Cardiac septum (tissue), 1 donor: ENCODE results near the gene JPH3. TPM values are rescaled to one million over a fixed set of nuclear protein-coding genes. Genes with fewer than 3 reads are reported as not detected.
"Not testable (repeated sequence)": the region's sequence is repeated elsewhere in the genome, so short reads cannot be mapped to it uniquely, and the experiment has no call there.

Source experiments
- DNase-seq: peaks from one replicate; pipeline ENCODE4 v3.0.0-alpha.2; 2020; ENCODE audit warnings: low spot score
- intact Hi-C: fragments of 100-400 bp; cut with DNase I; formaldehyde crosslinking; loops from one replicate; pipeline ENCODE4 v1.14.0; 2022
- total RNA-seq: library from RNA; stranded (reverse); fragmentation: NEBNext Ultra II Directional; extraction: Animal tissue kit (Norgen Biotek cat#: 25700); gene quantifications from one replicate; pipeline ENCODE4 v1.2.1, GENCODE V29; 2021
- donor health status: DM: no; HTN: no; CAD: no.

The JPH3 gene
- total RNA-seq, 1 donor from 2014 or later: 0.11 TPM

DNA sequence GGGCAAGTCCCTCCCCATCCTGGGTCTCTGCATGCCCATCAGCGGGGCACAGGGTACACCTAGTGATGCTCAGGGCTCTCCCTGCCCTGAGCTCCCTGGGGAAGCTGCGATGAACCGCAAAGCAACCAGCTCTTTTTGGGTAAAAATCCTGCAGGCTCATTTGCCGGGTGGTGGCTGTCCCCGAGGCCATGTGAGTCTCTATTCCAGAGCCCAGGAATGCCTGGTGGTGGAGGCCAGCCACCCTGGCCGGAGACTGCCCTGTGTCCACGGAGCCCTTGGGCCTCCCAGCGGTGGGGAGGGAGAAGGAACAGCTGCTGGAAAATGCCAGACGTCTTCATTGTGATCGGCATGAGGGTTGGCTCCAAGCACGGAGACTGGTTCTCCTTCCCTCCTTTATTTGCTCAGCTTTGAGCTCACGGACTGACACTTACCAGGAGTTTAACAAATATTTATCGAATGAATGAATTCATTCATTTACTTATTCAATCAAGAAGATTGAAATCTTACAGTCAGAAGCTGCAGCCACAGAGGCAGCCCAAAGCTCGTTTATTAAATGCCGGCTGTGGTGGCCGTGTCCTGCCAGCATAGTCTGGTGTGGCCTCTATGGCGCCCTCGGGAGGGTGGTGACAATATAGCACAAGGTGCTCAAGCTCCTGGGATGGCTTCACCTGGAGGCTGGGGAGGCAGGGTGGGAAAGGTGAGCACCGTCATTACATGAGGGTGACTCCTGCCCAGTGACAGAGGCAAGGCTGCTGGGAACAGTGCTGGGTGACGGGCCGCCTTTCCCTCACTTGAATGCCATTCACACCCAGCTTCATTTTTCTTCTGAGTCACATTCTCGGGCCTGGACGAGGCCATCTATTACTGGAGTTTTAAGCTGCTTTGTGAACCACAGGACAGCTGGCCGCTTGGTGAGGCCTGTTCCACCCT lies 31.1 kb upstream of the JPH3 start:
- intact Hi-C loops: loop anchor here (5.0 to 10.0 kb wide), 2 partner anchors 154 to 246 kb away; no protein-coding TSS in a partner anchor
- no peak for DNase-seq

DNA sequence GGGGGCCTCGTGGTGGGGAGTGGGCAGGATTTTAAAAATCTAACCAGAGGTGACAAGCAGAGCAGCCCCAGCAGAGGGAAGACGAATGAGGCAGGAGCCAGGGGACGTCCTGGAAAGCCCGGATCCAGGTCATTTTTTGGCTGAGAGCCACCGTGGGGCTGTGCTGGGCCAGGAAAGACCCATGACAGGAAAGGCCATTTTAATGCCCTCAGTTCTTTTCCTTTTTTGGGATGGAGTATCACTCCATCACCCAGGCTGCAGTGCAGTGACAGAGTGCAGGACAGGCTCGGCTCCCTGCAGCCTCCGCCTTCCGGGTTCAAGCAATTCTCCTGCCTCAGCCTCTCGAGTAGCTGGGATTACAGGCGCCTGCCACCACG lies 30.5 kb upstream of the JPH3 start:
- intact Hi-C loops: loop anchor here (5.0 to 10.0 kb wide), 2 partner anchors 155 to 247 kb away; no protein-coding TSS in a partner anchor

GRCh38 chr16:87572959-87573358 lies 29.3 kb upstream of the JPH3 start:
- no peak for DNase-seq
- intact Hi-C loops: loop anchor here (5.0 to 10.0 kb wide), 2 partner anchors 156 to 248 kb away; no protein-coding TSS in a partner anchor

More for the DNA sequence above, 30.5 kb upstream of the JPH3 start:
- no peak for DNase-seq

GRCh38 chr16:87575027-87575804 lies 27.1 kb upstream of the JPH3 start:
- DNase-seq: no peak
- intact Hi-C loops: loop anchor here (10.0 kb wide), 1 partner anchor 250 kb away; no protein-coding TSS in a partner anchor

DNA sequence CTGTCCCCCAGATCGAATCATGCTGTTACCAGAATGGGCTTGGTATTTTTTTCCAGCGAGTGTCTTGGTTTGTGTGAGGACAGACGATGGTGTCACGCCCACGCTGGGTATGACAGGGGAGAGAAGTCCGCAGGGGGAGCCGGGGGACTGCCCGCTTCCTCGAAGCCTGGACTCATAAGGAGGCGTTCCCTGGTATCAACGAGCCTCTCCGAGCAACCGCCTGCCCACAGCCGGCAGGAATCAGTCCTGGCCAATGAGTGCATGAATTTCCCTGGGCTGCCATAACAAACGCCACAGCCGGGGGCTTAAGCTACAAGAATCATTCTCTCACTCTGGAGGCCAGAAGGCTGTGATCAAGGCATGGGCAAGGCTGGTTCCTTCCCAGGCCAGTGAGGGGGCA lies 26.1 kb upstream of the JPH3 start:
- no peak for DNase-seq
- intact Hi-C loops: loop anchor here (10.0 kb wide), 1 partner anchor 251 kb away; no protein-coding TSS in a partner anchor

DNA sequence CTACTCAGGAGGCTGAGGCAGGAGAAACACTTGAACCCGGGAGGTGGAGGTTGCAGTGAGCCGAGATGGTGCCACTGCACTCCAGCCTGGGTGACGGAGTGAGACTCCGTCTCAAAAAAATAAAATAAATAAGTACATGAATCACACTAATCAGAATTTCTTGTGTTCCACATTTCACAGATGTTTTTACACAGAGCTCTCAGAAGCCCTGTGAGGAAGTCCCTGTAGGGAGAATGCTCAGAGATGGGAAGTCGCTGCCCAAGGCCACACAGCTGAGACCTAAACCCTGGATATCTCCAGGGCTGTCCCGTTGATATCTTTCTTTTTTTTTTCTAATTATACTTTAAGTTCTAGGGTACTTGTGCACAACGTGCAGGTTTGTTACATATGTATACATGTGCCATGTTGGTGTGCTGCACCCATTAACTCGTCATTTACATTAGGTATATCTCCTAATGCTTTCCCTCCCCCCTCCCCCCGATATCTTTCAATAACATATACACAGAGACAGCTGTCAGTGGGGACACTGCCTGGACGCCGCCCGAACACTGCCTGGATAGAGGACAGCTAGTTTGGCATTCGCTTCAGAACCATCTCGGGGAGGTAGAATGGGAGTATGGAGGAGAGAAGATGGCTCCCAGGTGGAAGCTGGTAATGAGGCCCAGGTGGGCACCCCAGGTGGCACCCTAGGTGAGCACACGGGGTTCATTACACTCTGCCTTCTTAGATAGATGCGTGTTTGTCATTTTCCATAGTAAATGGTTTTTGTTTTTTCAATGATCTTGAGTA lies 24.0 kb upstream of the JPH3 start:
- DNase-seq: not testable (repeated sequence)
- intact Hi-C loops: loop anchor here (10.0 kb wide), 1 partner anchor 254 kb away; no protein-coding TSS in a partner anchor

GRCh38 chr16:87579691-87580090 lies 22.6 kb upstream of the JPH3 start:
- intact Hi-C loops: loop anchor here (10.0 kb wide), 1 partner anchor 255 kb away; no protein-coding TSS in a partner anchor
- no peak for DNase-seq

DNA sequence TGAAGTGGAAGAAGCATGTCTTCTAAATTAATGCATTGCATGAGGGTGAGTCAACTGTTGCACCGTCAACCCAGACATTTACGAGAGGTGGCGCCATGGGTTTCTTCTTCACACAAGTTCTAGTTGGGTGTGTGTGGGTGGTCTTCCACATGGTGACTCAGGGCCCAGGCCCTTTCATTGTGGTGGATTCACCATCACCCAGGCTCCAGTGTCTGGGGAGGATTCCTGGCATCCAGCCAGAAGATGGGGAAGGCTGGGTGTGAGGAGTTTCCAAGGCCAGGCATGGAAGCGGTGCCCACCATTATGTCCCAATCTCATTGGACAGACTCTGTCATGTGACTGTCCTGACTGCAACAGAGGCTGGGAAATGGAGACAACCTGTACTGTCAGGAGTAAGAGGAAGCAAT lies 21.4 kb upstream of the JPH3 start:
- intact Hi-C loops: no loop called here
- DNase-seq: no peak

DNA sequence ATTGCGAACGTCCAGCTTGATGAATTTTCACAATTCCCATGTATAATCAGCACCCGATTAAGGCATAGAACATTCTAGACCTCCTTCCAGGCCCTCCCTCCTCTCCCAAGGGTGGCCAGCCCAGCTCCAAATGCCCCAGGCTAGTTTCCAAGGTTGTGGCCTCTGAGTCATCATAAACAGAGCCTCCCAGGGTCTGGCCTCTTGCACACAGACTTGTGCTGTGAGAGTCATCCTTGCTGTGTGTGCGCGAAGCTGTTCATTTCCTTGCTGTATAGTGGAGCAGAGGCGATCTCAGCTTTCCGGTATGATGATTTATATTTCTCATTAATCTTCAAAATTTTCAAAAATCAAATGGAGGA lies 20.5 kb upstream of the JPH3 start:
- peak; percentile 84 for DNase-seq
- intact Hi-C loops: no loop called here

GRCh38 chr16:87582216-87582965 lies 19.9 kb upstream of the JPH3 start:
- intact Hi-C loops: no loop called here

DNA sequence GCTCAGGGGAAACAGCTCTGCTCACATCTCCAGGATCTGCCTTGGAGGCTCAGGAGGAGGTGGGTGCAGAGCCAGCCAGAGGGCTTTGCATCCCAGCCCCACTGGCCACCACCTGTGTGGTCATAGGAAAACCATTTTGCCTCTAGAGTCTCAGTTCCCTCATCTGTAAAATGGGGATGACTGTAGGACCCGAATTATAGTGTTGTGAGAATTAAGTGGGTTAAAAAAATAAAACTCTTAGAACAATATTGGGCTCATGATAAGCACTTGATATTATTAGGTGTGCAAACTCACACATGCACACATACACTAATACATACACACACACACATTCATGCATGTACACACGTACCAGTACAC lies 19.4 kb upstream of the JPH3 start:
- no peak for DNase-seq
- intact Hi-C loops: no loop called here

More at GRCh38 chr16:87582216-87582965, 19.9 kb upstream of the JPH3 start:
- peak; percentile 86 for DNase-seq

- intact Hi-C loops: no loop called here
- no peak for DNase-seq
Measured at GRCh38 chr16:87583453-87584131, 18.7 kb upstream of the JPH3 start.

GRCh38 chr16:87584271-87584670 lies 18.0 kb upstream of the JPH3 start:
- intact Hi-C loops: no loop called here
- no peak for DNase-seq

- DNase-seq: no peak
- intact Hi-C loops: no loop called here
Measured at GRCh38 chr16:87584975-87585374, 17.3 kb upstream of the JPH3 start.

DNA sequence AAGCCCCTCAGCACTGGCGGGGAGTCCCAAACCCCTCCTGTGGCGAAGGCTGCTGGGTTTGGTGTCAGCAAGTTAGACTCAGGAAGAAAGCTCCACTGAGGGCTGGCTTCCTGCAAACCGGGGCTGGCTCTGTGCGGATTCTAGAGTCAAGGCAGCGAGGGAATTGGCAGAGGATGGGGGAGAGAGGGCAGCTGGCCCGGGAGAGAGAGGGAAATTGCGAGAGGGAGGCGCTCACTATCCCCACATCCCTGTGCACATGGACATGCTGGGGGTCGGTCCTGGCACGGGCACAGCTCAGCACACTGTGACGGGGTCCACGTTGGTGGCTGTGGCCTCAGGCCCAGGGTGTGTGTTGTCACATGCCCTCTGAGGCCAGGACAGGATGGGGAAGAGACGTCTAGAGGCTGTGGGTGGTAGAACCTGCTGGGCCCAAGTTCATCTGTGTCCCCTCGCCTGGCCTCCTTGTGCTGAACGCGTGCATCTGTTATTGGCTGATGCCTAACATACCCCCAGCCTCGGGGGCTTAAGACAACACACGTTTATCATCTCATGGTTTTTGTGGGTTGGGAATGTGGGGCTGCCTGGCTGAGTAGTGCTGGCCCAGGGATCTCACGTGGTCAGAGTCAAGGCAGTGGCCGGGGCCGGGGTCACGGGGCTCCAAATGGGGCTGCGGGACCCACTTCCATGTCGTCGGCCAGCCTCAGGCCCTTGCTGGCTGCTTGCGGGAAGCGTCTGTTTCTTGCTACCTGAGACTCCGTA lies 16.7 kb upstream of the JPH3 start:
- DNase-seq: no peak
- intact Hi-C loops: no loop called here

GRCh38 chr16:87586201-87586782 lies 16.0 kb upstream of the JPH3 start:
- DNase-seq: no peak
- intact Hi-C loops: no loop called here

- intact Hi-C loops: loop anchor here (2.0 kb wide), 1 partner anchor 47 kb away; no protein-coding TSS in a partner anchor
Measured at GRCh38 chr16:87587636-87588035, 14.7 kb upstream of the JPH3 start.

More at GRCh38 chr16:87587636-87588035, 14.7 kb upstream of the JPH3 start:
- DNase-seq: no peak
